ENCODE data around the gene ADCY2. TPM values are rescaled to one million over a fixed set of nuclear protein-coding genes. Genes with fewer than 3 reads are reported as not detected.
A peak's percentile ranks its signal among the peaks of the same experiment; 100 is the strongest.

The ADCY2 gene
- total RNA-seq, 1 experiment from 2014 or later, result not detected

- CTCF ChIA-PET, result interaction anchor here (0.6 to 2.4 kb wide), 14 partner anchors 8 to 1465 kb away, joined by 3 to 26 read pairs (median 4); no protein-coding TSS in a partner anchor
- H3K4me3 Mint-ChIP-seq (ENCODE audit: unreplicated experiment), result no peak overlapping the region
- POLR2A ChIA-PET, result no interaction called here
- DNase-seq (ENCODE audit: unreplicated experiment), result no peak
- H3K9me3 Mint-ChIP-seq (ENCODE audit: unreplicated experiment), result no peaks in the 10 kb centered on the region
- H3K27ac Mint-ChIP-seq (ENCODE audit: low read depth, unreplicated experiment), result no peak overlapping the region
- no peaks in the 10 kb centered on the region for H3K36me3 Mint-ChIP-seq (ENCODE audit: insufficient read depth, unreplicated experiment)
- TF ChIP-seq, protein P1, sequence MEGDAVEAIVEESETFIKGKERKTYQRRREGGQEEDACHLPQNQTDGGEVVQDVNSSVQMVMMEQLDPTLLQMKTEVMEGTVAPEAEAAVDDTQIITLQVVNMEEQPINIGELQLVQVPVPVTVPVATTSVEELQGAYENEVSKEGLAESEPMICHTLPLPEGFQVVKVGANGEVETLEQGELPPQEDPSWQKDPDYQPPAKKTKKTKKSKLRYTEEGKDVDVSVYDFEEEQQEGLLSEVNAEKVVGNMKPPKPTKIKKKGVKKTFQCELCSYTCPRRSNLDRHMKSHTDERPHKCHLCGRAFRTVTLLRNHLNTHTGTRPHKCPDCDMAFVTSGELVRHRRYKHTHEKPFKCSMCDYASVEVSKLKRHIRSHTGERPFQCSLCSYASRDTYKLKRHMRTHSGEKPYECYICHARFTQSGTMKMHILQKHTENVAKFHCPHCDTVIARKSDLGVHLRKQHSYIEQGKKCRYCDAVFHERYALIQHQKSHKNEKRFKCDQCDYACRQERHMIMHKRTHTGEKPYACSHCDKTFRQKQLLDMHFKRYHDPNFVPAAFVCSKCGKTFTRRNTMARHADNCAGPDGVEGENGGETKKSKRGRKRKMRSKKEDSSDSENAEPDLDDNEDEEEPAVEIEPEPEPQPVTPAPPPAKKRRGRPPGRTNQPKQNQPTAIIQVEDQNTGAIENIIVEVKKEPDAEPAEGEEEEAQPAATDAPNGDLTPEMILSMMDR (IDR thresholded peaks at IDR 0.05; ENCODE audit: unreplicated experiment), result no peak
- H3K4me1 Mint-ChIP-seq (ENCODE audit: insufficient read depth, unreplicated experiment), result peaks cover 5% of the 10 kb centered on the region
- H3K27me3 Mint-ChIP-seq (ENCODE audit: insufficient read depth, unreplicated experiment), result peaks cover 91% of the 10 kb centered on the region
- no TSS peak for BruUV-seq (replicated peaks)
- intact Hi-C loops (cut with micrococcal nuclease), result loop anchor here (2.0 to 10.0 kb wide), 4 partner anchors 101 to 991 kb away; no protein-coding TSS in a partner anchor
These were observed 360.0 kb downstream of the ADCY2 start for GRCh38 chr5:7755958-7756357.

DNA sequence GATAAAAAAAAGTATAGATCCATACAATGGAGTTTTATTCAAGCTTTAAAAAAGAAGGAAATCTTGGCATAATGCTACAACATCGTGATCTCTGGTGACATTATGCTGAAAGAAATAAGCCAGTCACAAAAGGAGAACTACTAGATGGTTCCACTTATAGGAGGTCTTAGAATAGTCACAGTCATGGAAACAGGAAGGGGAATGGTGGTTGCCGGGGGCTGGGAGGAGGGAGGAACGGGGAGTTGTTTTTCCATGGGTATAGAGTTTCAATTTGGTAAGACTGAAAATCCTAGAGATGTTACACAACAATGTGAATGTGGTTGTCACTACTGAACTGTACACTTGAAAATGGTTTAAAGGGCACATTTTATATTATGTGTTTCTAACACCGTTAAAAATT, 360.5 kb downstream of the ADCY2 start:
- no TSS peak for BruUV-seq (replicated peaks)
- no peak overlapping the region for H3K4me3 Mint-ChIP-seq (ENCODE audit: unreplicated experiment)
- peak; percentile 30 for DNase-seq (ENCODE audit: unreplicated experiment)
- ChIA-PET POLR2A (no interaction called here), CTCF (interaction anchor here (0.6 to 1.4 kb wide), 5 partner anchors 9 to 991 kb away, joined by 3 to 4 read pairs (median 3); no protein-coding TSS in a partner anchor)
- TF ChIP-seq, protein P1 (IDR thresholded peaks at IDR 0.05; ENCODE audit: unreplicated experiment), result no peak
- no peak overlapping the region for H3K27ac Mint-ChIP-seq (ENCODE audit: low read depth, unreplicated experiment)
- H3K9me3 Mint-ChIP-seq (ENCODE audit: unreplicated experiment), result no peaks in the 10 kb centered on the region
- H3K27me3 Mint-ChIP-seq (ENCODE audit: insufficient read depth, unreplicated experiment), result peaks cover 91% of the 10 kb centered on the region
- intact Hi-C loops (cut with micrococcal nuclease), result loop anchor here (5.0 to 10.0 kb wide), 2 partner anchors 101 to 162 kb away; no protein-coding TSS in a partner anchor
- no peaks in the 10 kb centered on the region for H3K36me3 Mint-ChIP-seq (ENCODE audit: insufficient read depth, unreplicated experiment)
- peaks cover 5% of the 10 kb centered on the region for H3K4me1 Mint-ChIP-seq (ENCODE audit: insufficient read depth, unreplicated experiment)

- Mint-ChIP-seq H3K27ac (ENCODE audit: low read depth, unreplicated experiment) (no peak overlapping the region), H3K4me1 (ENCODE audit: insufficient read depth, unreplicated experiment) (peaks cover 5% of the 10 kb centered on the region), H3K36me3 (ENCODE audit: insufficient read depth, unreplicated experiment) (no peaks in the 10 kb centered on the region), H3K4me3 (ENCODE audit: unreplicated experiment) (no peak overlapping the region), H3K9me3 (ENCODE audit: unreplicated experiment) (no peaks in the 10 kb centered on the region), H3K27me3 (ENCODE audit: insufficient read depth, unreplicated experiment) (peaks cover 92% of the 10 kb centered on the region)
- TF ChIP-seq, protein P1 (IDR thresholded peaks at IDR 0.05; ENCODE audit: unreplicated experiment), result no peak
- ChIA-PET CTCF (interaction anchor here (0.8 to 2.2 kb wide), 2 partner anchors 13 to 357 kb away, joined by 3 to 10 read pairs; no protein-coding TSS in a partner anchor), POLR2A (no interaction called here)
- DNase-seq (ENCODE audit: unreplicated experiment), result no peak
- intact Hi-C loops (cut with micrococcal nuclease), result loop anchor here (5.0 to 10.0 kb wide), 2 partner anchors 98 to 165 kb away; no protein-coding TSS in a partner anchor
- no TSS peak for BruUV-seq (replicated peaks)
These were observed 363.4 kb downstream of the ADCY2 start for GRCh38 chr5:7759257-7759871.

GRCh38 chr5:7759951-7760580, 364.1 kb downstream of the ADCY2 start:
- Mint-ChIP-seq H3K4me1 (ENCODE audit: insufficient read depth, unreplicated experiment) (peaks cover 3% of the 10 kb centered on the region), H3K27me3 (ENCODE audit: insufficient read depth, unreplicated experiment) (peaks cover 93% of the 10 kb centered on the region), H3K9me3 (ENCODE audit: unreplicated experiment) (no peaks in the 10 kb centered on the region), H3K27ac (ENCODE audit: low read depth, unreplicated experiment) (peak overlapping the region; percentile 31), H3K4me3 (ENCODE audit: unreplicated experiment) (no peak overlapping the region), H3K36me3 (ENCODE audit: insufficient read depth, unreplicated experiment) (no peaks in the 10 kb centered on the region)
- POLR2A ChIA-PET, result no interaction called here
- DNase-seq (ENCODE audit: unreplicated experiment), result peak; percentile 9
- no TSS peak for BruUV-seq (replicated peaks)
- CTCF ChIA-PET, result interaction anchor here (0.8 to 2.2 kb wide), 2 partner anchors 14 to 358 kb away, joined by 3 to 10 read pairs; no protein-coding TSS in a partner anchor
- intact Hi-C loops (cut with micrococcal nuclease), result loop anchor here (5.0 to 10.0 kb wide), 2 partner anchors 97 to 165 kb away; no protein-coding TSS in a partner anchor
- TF ChIP-seq, protein P1 (IDR thresholded peaks at IDR 0.05; ENCODE audit: unreplicated experiment), result no peak

Measured in MCF 10A (cell line).